H9 (cell line): ENCODE measurements around the gene SLC35G1. TPM values are rescaled to one million over a fixed set of nuclear protein-coding genes. Genes with fewer than 3 reads are reported as not detected.

Experiments
- DNase-seq: peaks from one replicate; pipeline ENCODE4 v3.0.0-alpha.2; 2017
- H2AFZ ChIP-seq: one replicate; pipeline ENCODE4 v1.6.1; 2013; ENCODE audit warnings: mild to moderate bottlenecking, low read length, control low read depth, moderate library complexity
- H2AK5ac ChIP-seq: 2 replicates; pipeline ENCODE4 v1.6.1; 2013; ENCODE audit warnings: low read length, control low read depth, mixed read lengths; ENCODE audit not compliant: insufficient read length
- H2BK120ac ChIP-seq: one replicate; pipeline ENCODE4 v1.6.1; 2013; ENCODE audit warnings: low read depth, mild to moderate bottlenecking, low read length, control low read depth, inconsistent platforms; ENCODE audit not compliant: poor library complexity, severe bottlenecking
- H2BK12ac ChIP-seq: 2 replicates; pipeline ENCODE4 v1.6.1; 2013; ENCODE audit warnings: low read length, control low read depth, mixed read lengths, low read depth; ENCODE audit not compliant: insufficient read length
- H2BK15ac ChIP-seq: 2 replicates; pipeline ENCODE4 v1.6.1; 2013; ENCODE audit warnings: low read depth, low read length, control low read depth
- H2BK20ac ChIP-seq: one replicate; pipeline ENCODE4 v1.6.1; 2013; ENCODE audit warnings: low read depth, mild to moderate bottlenecking, low read length, control low read depth, inconsistent platforms; ENCODE audit not compliant: poor library complexity, severe bottlenecking
- H2BK5ac ChIP-seq: 2 replicates; pipeline ENCODE4 v1.6.1; 2013; ENCODE audit warnings: low read length, control low read depth, mixed read lengths; ENCODE audit not compliant: insufficient read length
- H3K14ac ChIP-seq: 2 replicates; pipeline ENCODE4 v1.6.1; 2013; ENCODE audit warnings: low read length, control low read depth; ENCODE audit not compliant: insufficient read depth
- H3K18ac ChIP-seq: 2 replicates; pipeline ENCODE4 v1.6.1; 2013; ENCODE audit warnings: low read depth, mild to moderate bottlenecking, mixed read lengths, low read length, control low read depth; ENCODE audit not compliant: insufficient read length
- H3K23ac ChIP-seq: 2 replicates; pipeline ENCODE4 v1.6.1; 2013; ENCODE audit warnings: low read length, control low read depth, mixed read lengths, low read depth; ENCODE audit not compliant: insufficient read length
- H3K23me2 ChIP-seq: 2 replicates; pipeline ENCODE4 v1.6.1; 2013; ENCODE audit warnings: low read depth, mild to moderate bottlenecking, mixed read lengths, low read length, control low read depth; ENCODE audit not compliant: insufficient read length, poor library complexity, severe bottlenecking
- H3K27ac ChIP-seq: 2 replicates; pipeline ENCODE4 v1.5.1; 2013; ENCODE audit warnings: low read length, control low read depth, mixed read lengths, low read depth; ENCODE audit not compliant: insufficient read length
- H3K27me3 ChIP-seq: 2 replicates; pipeline ENCODE4 v1.6.1; 2013; ENCODE audit warnings: low read length, control low read depth, inconsistent platforms; ENCODE audit not compliant: insufficient read depth
- H3K4ac ChIP-seq: 2 replicates; pipeline ENCODE4 v1.6.1; 2013; ENCODE audit warnings: low read depth, mild to moderate bottlenecking, control low read depth, inconsistent platforms, low read length, moderate library complexity
- H3K4me1 ChIP-seq: 2 replicates; pipeline ENCODE4 v1.6.1; 2013; ENCODE audit warnings: low read length, control low read depth, inconsistent platforms; ENCODE audit not compliant: insufficient read depth
- H3K4me2 ChIP-seq: 2 replicates; pipeline ENCODE4 v1.6.1; 2013; ENCODE audit warnings: low read length, control low read depth, mixed read lengths; ENCODE audit not compliant: insufficient read length, insufficient read depth
- H3K56ac ChIP-seq: 2 replicates; pipeline ENCODE4 v1.6.1; 2013; ENCODE audit warnings: low read depth, mild to moderate bottlenecking, mixed read lengths, low read length, control low read depth; ENCODE audit not compliant: insufficient read length
- H3K79me1 ChIP-seq: 2 replicates; pipeline ENCODE4 v1.6.1; 2013; ENCODE audit warnings: low read depth, mild to moderate bottlenecking, moderate library complexity, low read length, control low read depth, inconsistent platforms; ENCODE audit not compliant: insufficient read depth, poor library complexity, severe bottlenecking
- H3K79me2 ChIP-seq: 2 replicates; pipeline ENCODE4 v1.6.1; 2013; ENCODE audit warnings: low read length, control low read depth, inconsistent platforms; ENCODE audit not compliant: insufficient read depth
- H3K9ac ChIP-seq: 2 replicates; pipeline ENCODE4 v1.6.1; 2013; ENCODE audit warnings: low read length, control low read depth, mixed read lengths; ENCODE audit not compliant: insufficient read length; ENCODE audit errors: extremely low read depth
- H3K9me3 ChIP-seq: one replicate; pipeline ENCODE4 v1.6.1; 2013; ENCODE audit warnings: low read depth, low read length, inconsistent platforms; ENCODE audit not compliant: control insufficient read depth
- H3T11ph ChIP-seq: one replicate; pipeline ENCODE4 v1.6.1; 2013; ENCODE audit warnings: mild to moderate bottlenecking, low read length, control low read depth, inconsistent platforms
- H4K20me1 ChIP-seq: one replicate; pipeline ENCODE4 v1.6.1; 2013; ENCODE audit not compliant: control insufficient read depth, insufficient read length, insufficient read depth
- H4K5ac ChIP-seq: 2 replicates; pipeline ENCODE4 v1.6.1; 2013; ENCODE audit warnings: low read depth, mild to moderate bottlenecking, mixed read lengths, low read length, control low read depth; ENCODE audit not compliant: insufficient read length
- H4K8ac ChIP-seq: replicated peaks from 2 replicates; pipeline ENCODE4 v1.6.1; 2013; ENCODE audit warnings: low read length, control low read depth, mixed read lengths, low read depth; ENCODE audit not compliant: insufficient read length
- H4K91ac ChIP-seq: 2 replicates; pipeline ENCODE4 v1.6.1; 2013; ENCODE audit warnings: low read depth, mild to moderate bottlenecking, moderate library complexity, mixed read lengths, low read length, control low read depth; ENCODE audit not compliant: insufficient read length
- H3K27ac Mint-ChIP-seq, 3 experiments: 2 replicates in 2 of 3; 3 replicates in 1 of 3; pipeline ENCODE4 v1.8.0; 2020 to 2021; ENCODE audit warnings: mixed read lengths in 3 of 3, mild to moderate bottlenecking in 1 of 3, moderate library complexity in 1 of 3
- H3K27me3 Mint-ChIP-seq: 2 replicates; pipeline ENCODE4 v1.8.0; 2021; ENCODE audit warnings: low read depth, mild to moderate bottlenecking, moderate library complexity, mixed read lengths
- H3K36me3 Mint-ChIP-seq, 3 experiments: 2 replicates in 2 of 3; 3 replicates in 1 of 3; pipeline ENCODE4 v1.8.0; 2020 to 2021; ENCODE audit warnings: low read depth in 3 of 3, mixed read lengths in 3 of 3; ENCODE audit not compliant: insufficient read depth in 1 of 3
- H3K4me1 Mint-ChIP-seq, 2 experiments: 2 replicates each; pipeline ENCODE4 v1.8.0; 2020; ENCODE audit warnings: mixed read lengths in 2 of 2
- H3K4me3 Mint-ChIP-seq, 2 experiments: 2 replicates in 1 of 2; 3 replicates in 1 of 2; pipeline ENCODE4 v1.8.0; 2020 to 2021; ENCODE audit warnings: mild to moderate bottlenecking in 2 of 2, mixed read lengths in 2 of 2, moderate library complexity in 1 of 2
- H3K9me3 Mint-ChIP-seq, 2 experiments: 2 replicates in 1 of 2; 3 replicates in 1 of 2; pipeline ENCODE4 v1.8.0; 2020; ENCODE audit warnings: mild to moderate bottlenecking in 2 of 2, mixed read lengths in 2 of 2, moderate library complexity in 1 of 2
- WGBS: extraction: QIAGEN DNeasy Blood & Tissue Kit; methylation state at CpG from one replicate; pipeline ENCODE4 v1.1.7; 2013; ENCODE audit warnings: missing lambda C conversion rate, low lambda C conversion rate, mixed read lengths; ENCODE audit not compliant: insufficient read length; ENCODE audit errors: extremely low coverage; 5-methylcytosine and 5-hydroxymethylcytosine counted together
- total RNA-seq: library from RNA; stranded (reverse); gene quantifications from 2 replicates; pipeline ENCODE4 v1.2.1, GENCODE V29; 2021
- TF ChIP-seq, protein P1 (sequence below): fragments of 200-600 bp; sonication (generic); conservative IDR thresholded peaks from 3 replicates; pipeline ENCODE4 v1.8.0; 2021; ENCODE audit warnings: antibody characterized with exemption, mild to moderate bottlenecking

SLC35G1 gene
- total RNA-seq, 1 experiment from 2014 or later: 6.3 TPM

DNA sequence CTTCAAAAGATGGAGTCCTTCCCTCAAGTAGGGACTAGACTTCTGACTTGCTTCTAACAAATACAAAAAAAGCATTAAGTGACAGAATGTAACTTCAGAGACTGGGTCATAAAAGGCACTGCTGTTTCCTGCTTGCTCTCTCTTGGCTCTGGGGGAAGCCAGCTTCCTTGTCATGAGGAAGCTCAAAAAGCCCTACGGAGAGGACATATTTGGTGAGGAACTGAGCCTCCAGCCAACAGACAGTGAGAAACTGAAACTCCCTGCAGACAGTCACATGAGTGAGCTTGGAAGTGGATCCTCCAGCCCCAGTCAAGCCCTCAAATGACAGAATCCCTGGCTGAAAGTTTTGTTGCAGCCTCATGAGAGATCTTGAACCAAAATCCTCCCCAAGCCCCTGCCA lies 26.3 kb upstream of the SLC35G1 start:
- H3K9me3 Mint-ChIP-seq: peaks cover 0 to 2% of the 10 kb centered on the region in 2 experiments; a peak in 1 of 5 replicates

More for the DNA sequence above, 26.3 kb upstream of the SLC35G1 start:
- no peak overlapping the region for H2BK5ac ChIP-seq
- H3K27me3 Mint-ChIP-seq: peaks cover 55% of the 10 kb centered on the region
- TF ChIP-seq, protein P1, sequence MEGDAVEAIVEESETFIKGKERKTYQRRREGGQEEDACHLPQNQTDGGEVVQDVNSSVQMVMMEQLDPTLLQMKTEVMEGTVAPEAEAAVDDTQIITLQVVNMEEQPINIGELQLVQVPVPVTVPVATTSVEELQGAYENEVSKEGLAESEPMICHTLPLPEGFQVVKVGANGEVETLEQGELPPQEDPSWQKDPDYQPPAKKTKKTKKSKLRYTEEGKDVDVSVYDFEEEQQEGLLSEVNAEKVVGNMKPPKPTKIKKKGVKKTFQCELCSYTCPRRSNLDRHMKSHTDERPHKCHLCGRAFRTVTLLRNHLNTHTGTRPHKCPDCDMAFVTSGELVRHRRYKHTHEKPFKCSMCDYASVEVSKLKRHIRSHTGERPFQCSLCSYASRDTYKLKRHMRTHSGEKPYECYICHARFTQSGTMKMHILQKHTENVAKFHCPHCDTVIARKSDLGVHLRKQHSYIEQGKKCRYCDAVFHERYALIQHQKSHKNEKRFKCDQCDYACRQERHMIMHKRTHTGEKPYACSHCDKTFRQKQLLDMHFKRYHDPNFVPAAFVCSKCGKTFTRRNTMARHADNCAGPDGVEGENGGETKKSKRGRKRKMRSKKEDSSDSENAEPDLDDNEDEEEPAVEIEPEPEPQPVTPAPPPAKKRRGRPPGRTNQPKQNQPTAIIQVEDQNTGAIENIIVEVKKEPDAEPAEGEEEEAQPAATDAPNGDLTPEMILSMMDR: no peak
- no peak overlapping the region for H3K18ac ChIP-seq
- no peak overlapping the region for H3K23ac ChIP-seq
- H3K27me3 ChIP-seq: no peaks in the 10 kb centered on the region; the same call in 1 of the 2 replicates
- H3K4me3 Mint-ChIP-seq: no peak overlapping the region
- no peak overlapping the region for H3K9ac ChIP-seq
- H2BK12ac ChIP-seq: no peak overlapping the region
- no peak overlapping the region for H2AFZ ChIP-seq
- H3K27ac ChIP-seq: no peak overlapping the region
- no peaks in the 10 kb centered on the region for H3K23me2 ChIP-seq
- H3K56ac ChIP-seq: no peak overlapping the region
- no peak overlapping the region for H2BK20ac ChIP-seq
- no peak overlapping the region for H3K14ac ChIP-seq
- no peak overlapping the region for H3K4ac ChIP-seq
- no peaks in the 10 kb centered on the region for H3K9me3 ChIP-seq
- no peak overlapping the region for H4K91ac ChIP-seq
- H4K5ac ChIP-seq: no peak overlapping the region
- no peaks in the 10 kb centered on the region for H3K79me1 ChIP-seq
- no CpG with 5 or more reads among the region's 1 CpG for WGBS
- H3K36me3 Mint-ChIP-seq: no peaks in the 10 kb centered on the region
- no peak for DNase-seq
- H3T11ph ChIP-seq: no peak overlapping the region
- no peaks in the 10 kb centered on the region for H3K79me2 ChIP-seq
- H2BK15ac ChIP-seq: no peak overlapping the region
- H3K27ac Mint-ChIP-seq: no peak overlapping the region
- H3K4me1 ChIP-seq: no peaks in the 10 kb centered on the region
- no peaks in the 10 kb centered on the region for H4K20me1 ChIP-seq
- no peak overlapping the region for H2BK120ac ChIP-seq
- H4K8ac ChIP-seq: no peak overlapping the region
- H3K4me2 ChIP-seq: no peak overlapping the region
- no peak overlapping the region for H2AK5ac ChIP-seq
- no peaks in the 10 kb centered on the region for H3K4me1 Mint-ChIP-seq
